Stimulated activated naive CD8-positive, alpha-beta T cell treated with anti-CD3 and anti-CD28 coated beads, Interleukin-15, Interleukin-2, amounts not matched to agents 100 U/mL and 50 U/mL, for 24 hours (primary cell): ENCODE results near the gene COL27A1.
A peak's percentile ranks its signal among the peaks of the same experiment; 100 is the strongest.

ENCODE experiments used
- ATAC-seq: fragments of 150-1000 bp; cut with Tn5 transposase; one replicate; pipeline ENCODE4 v1.10.0; 2021
- DNase-seq: peaks from one replicate; pipeline ENCODE4 v3.0.0; 2021

The COL27A1 gene

GRCh38 chr9:114248299-114248707 is 93.0 kb downstream of the COL27A1 start:
- ATAC-seq (no peak), DNase-seq (no peak)

- no peak for ATAC-seq
Measured at GRCh38 chr9:114249424-114250234, 94.3 kb downstream of the COL27A1 start.

GRCh38 chr9:114250235-114250568 is 94.9 kb downstream of the COL27A1 start:
- no peak for ATAC-seq
- DNase-seq: no peak

More at GRCh38 chr9:114249424-114250234, 94.3 kb downstream of the COL27A1 start:
- no peak for DNase-seq

GRCh38 chr9:114250648-114251047 is 95.3 kb downstream of the COL27A1 start:
- no peak for DNase-seq
- ATAC-seq: no peak

GRCh38 chr9:114252394-114252793 is 97.1 kb downstream of the COL27A1 start:
- DNase-seq: no peak
- no peak for ATAC-seq

GRCh38 chr9:114256827-114257328 is 101.5 kb downstream of the COL27A1 start:
- DNase-seq: no peak
- no peak for ATAC-seq

GRCh38 chr9:114258218-114258617 is 102.9 kb downstream of the COL27A1 start:
- DNase-seq (no peak), ATAC-seq (no peak)

- DNase-seq (no peak), ATAC-seq (no peak)
Measured at GRCh38 chr9:114258866-114259797, 103.8 kb downstream of the COL27A1 start.

- ATAC-seq (no peak), DNase-seq (no peak)
Measured at GRCh38 chr9:114259798-114260523, 104.6 kb downstream of the COL27A1 start.

GRCh38 chr9:114261026-114261425 is 105.7 kb downstream of the COL27A1 start:
- ATAC-seq (no peak), DNase-seq (no peak)

- DNase-seq (no peak), ATAC-seq (no peak)
Measured at GRCh38 chr9:114261987-114262386, 106.7 kb downstream of the COL27A1 start.

GRCh38 chr9:114263853-114264510 is 108.6 kb downstream of the COL27A1 start:
- DNase-seq: no peak

GRCh38 chr9:114264806-114265550 is 109.6 kb downstream of the COL27A1 start:
- ATAC-seq (no peak), DNase-seq (no peak)

More at GRCh38 chr9:114263853-114264510, 108.6 kb downstream of the COL27A1 start:
- no peak for ATAC-seq

- ATAC-seq (no peak), DNase-seq (no peak)
Measured at GRCh38 chr9:114266969-114267368, 111.6 kb downstream of the COL27A1 start.

- ATAC-seq (no peak), DNase-seq (no peak)
Measured at GRCh38 chr9:114269023-114269422, 113.7 kb downstream of the COL27A1 start.

- no peak for DNase-seq
- no peak for ATAC-seq
Measured at GRCh38 chr9:114270120-114270975, 115.0 kb downstream of the COL27A1 start.

GRCh38 chr9:114271556-114272510 is 116.5 kb downstream of the COL27A1 start:
- peak; percentile 14 for DNase-seq
- ATAC-seq: no peak

GRCh38 chr9:114272739-114273431 is 117.5 kb downstream of the COL27A1 start:
- DNase-seq (no peak), ATAC-seq (no peak)
